ENCODE results near the gene ATP13A4.

DNA sequence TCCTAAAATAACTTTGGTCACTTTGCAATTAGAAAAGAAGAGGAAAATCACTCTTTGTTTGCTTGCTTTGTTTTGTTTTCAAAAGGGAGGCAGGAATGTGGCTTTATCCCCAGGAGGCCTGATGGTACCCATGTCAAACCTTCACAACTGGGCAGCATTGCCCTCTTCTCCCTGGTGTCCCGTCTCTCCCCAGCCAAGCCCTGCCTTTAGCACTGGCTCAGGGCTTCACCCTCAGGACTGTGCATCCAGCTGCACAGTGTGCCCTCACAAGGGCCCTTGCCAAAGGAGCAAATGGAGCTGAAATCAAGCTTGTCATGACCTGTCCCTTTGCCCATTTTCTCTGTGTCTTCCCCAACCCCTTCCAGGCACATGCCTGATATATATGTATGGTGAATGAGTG is 147.0 kb downstream of the ATP13A4 start:
- TF ChIP-seq, protein P1, sequence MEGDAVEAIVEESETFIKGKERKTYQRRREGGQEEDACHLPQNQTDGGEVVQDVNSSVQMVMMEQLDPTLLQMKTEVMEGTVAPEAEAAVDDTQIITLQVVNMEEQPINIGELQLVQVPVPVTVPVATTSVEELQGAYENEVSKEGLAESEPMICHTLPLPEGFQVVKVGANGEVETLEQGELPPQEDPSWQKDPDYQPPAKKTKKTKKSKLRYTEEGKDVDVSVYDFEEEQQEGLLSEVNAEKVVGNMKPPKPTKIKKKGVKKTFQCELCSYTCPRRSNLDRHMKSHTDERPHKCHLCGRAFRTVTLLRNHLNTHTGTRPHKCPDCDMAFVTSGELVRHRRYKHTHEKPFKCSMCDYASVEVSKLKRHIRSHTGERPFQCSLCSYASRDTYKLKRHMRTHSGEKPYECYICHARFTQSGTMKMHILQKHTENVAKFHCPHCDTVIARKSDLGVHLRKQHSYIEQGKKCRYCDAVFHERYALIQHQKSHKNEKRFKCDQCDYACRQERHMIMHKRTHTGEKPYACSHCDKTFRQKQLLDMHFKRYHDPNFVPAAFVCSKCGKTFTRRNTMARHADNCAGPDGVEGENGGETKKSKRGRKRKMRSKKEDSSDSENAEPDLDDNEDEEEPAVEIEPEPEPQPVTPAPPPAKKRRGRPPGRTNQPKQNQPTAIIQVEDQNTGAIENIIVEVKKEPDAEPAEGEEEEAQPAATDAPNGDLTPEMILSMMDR (IDR thresholded peaks at IDR 0.05; ENCODE audit: low read depth, low read length), result no peak
- no peak for TF ChIP-seq EZH2phosphoT487 (IDR thresholded peaks at IDR 0.05; ENCODE audit: low read depth)

Measured in OCI-LY3 (cell line).